Mesenteric fat pad (tissue), 1 donor: ENCODE measurements around the gene ANKRD11. TPM values are rescaled to one million over a fixed set of nuclear protein-coding genes. Genes with fewer than 3 reads are reported as not detected.

Experiments used
- total RNA-seq: library from RNA; stranded (reverse); fragmentation: NEBNext Ultra II Directional; extraction: Animal tissue kit (Norgen Biotek cat#: 25700); gene quantifications from one replicate; pipeline ENCODE4 v1.2.1, GENCODE V29; 2021
- donor health status: DM: yes; HTN: yes; CAD: no.

Gene ANKRD11
- total RNA-seq, 1 donor from 2014 or later, result 120 TPM

Other genes with a start within 250 kb of the ANKRD11 start
- gene SPG7, start 17.8 kb upstream of the ANKRD11 start, total RNA-seq, result 90.0 TPM
- gene RPL13, start 70.1 kb upstream of the ANKRD11 start, total RNA-seq, result 1,718 TPM
- 1.3 TPM for gene CPNE7, start 85.2 kb upstream of the ANKRD11 start, total RNA-seq
- 0.51 TPM for gene DPEP1, start 123.1 kb upstream of the ANKRD11 start, total RNA-seq
- gene CHMP1A, start 167.1 kb upstream of the ANKRD11 start, total RNA-seq, result 64.3 TPM
- gene SPATA33, start 167.3 kb upstream of the ANKRD11 start, total RNA-seq, result 4.6 TPM
- 41.0 TPM for gene CDK10, start 196.1 kb upstream of the ANKRD11 start, total RNA-seq
- gene SPATA2L, start 211.1 kb upstream of the ANKRD11 start, total RNA-seq, result 9.1 TPM
- gene VPS9D1, start 230.3 kb upstream of the ANKRD11 start, total RNA-seq, result 17.9 TPM
- gene ZNF276, start 231.0 kb upstream of the ANKRD11 start, total RNA-seq, result 26.0 TPM